HEK293 (cell line): ENCODE results near the gene DNMT3L.

Source experiments
- ATF2 ChIP-seq: fragments of 450-650 bp; formaldehyde crosslinking; IDR thresholded peaks from 2 replicates; pipeline ENCODE4 v1.5.1; 2016; ENCODE audit warnings: missing biosample characterization, missing genetic modification characterization, low read depth
- CTCF ChIP-seq: fragments of 450-650 bp; formaldehyde crosslinking; IDR thresholded peaks from 2 replicates; pipeline ENCODE4 v1.5.1; 2016; ENCODE audit warnings: missing biosample characterization, missing genetic modification characterization
- TCF7L2 ChIP-seq: IDR thresholded peaks from 2 replicates; pipeline ENCODE4 v1.6.1; 2011; ENCODE audit warnings: low read depth, mild to moderate bottlenecking, inconsistent platforms, low read length, moderate library complexity, borderline replicate concordance
- TRIM28 ChIP-seq: IDR thresholded peaks from 2 replicates; pipeline ENCODE4 v1.6.1; 2011; ENCODE audit warnings: low read length, control low read depth, borderline replicate concordance
- YY1 ChIP-seq: fragments of 450-650 bp; formaldehyde crosslinking; IDR thresholded peaks from 2 replicates; pipeline ENCODE4 v1.5.1; 2018; ENCODE audit warnings: missing biosample characterization, missing genetic modification characterization
- ZFP41 ChIP-seq: fragments of 450-650 bp; formaldehyde crosslinking; IDR thresholded peaks from 2 replicates; pipeline ENCODE4 v1.5.1; 2016; ENCODE audit warnings: missing biosample characterization, missing genetic modification characterization, borderline replicate concordance
- ZNF148 ChIP-seq: fragments of 450-650 bp; formaldehyde crosslinking; IDR thresholded peaks from 2 replicates; pipeline ENCODE4 v1.5.0; 2017; ENCODE audit warnings: missing biosample characterization, missing genetic modification characterization, borderline replicate concordance
- ZNF175 ChIP-seq: fragments of 450-650 bp; formaldehyde crosslinking; IDR thresholded peaks from 2 replicates; pipeline ENCODE4 v1.5.1; 2016; ENCODE audit warnings: missing biosample characterization, missing genetic modification characterization
- ZNF580 ChIP-seq: fragments of 450-650 bp; formaldehyde crosslinking; IDR thresholded peaks from 2 replicates; pipeline ENCODE4 v1.5.1; 2016; ENCODE audit warnings: missing biosample characterization, missing genetic modification characterization
- ZNF645 ChIP-seq: fragments of 450-650 bp; formaldehyde crosslinking; IDR thresholded peaks from 2 replicates; pipeline ENCODE4; 2016; ENCODE audit warnings: missing biosample characterization, missing genetic modification characterization

GRCh38 chr21:44299085-44299457 lies 37.4 kb upstream of the DNMT3L start:
- TF ChIP-seq CTCF (tag by site-specific recombination) (no peak), ATF2 (no peak), TRIM28 (no peak), ZNF148 (tag by site-specific recombination) (no peak), ZFP41 (tag by site-specific recombination) (no peak), YY1 (no peak), ZNF580 (no peak), TCF7L2 (no peak), ZNF175 (tag by site-specific recombination) (no peak), ZNF645 (tag by site-specific recombination) (no peak)
